HCT116 (cell line): Measurements from ENCODE around the gene SNRNP35. TPM values are rescaled to one million over a fixed set of nuclear protein-coding genes. Genes with fewer than 3 reads are reported as not detected.

Experiments
- ATAC-seq: fragments of 200-7000 bp; cut with Tn5 transposase; 2 replicates; pipeline ENCODE4 v1.9.1; 2020; ENCODE audit warnings: mild to moderate bottlenecking, moderate library complexity
- BruUV-seq: library from RNA; stranded (reverse); fragments of 400-500 nt; replicated peaks from 2 replicates; lab custom pipeline; 2021; lab: Mats Ljungman, UMichigan
- CTCF ChIA-PET: fragments of 300-600 bp; sonication (Branson Sonifier 250); formaldehyde crosslinking; loops from one replicate; lab custom pipeline; 2021; ENCODE audit warnings: antibody characterized with exemption; lab: Charles Lee
- POLR2A ChIA-PET: fragments of 300-600, 350-600 bp; sonication (Branson Sonifier 250); formaldehyde crosslinking; loops from one replicate; lab custom pipeline; 2021; ENCODE audit warnings: antibody characterized with exemption; lab: Charles Lee
- RAD21 ChIA-PET, 2 experiments: fragments of 300-600 bp; sonication (Branson Sonifier 250); formaldehyde crosslinking; loops; one replicate each; lab custom pipeline; 2023; ENCODE audit warnings: low total read pairs in 2 of 2; ENCODE audit not compliant: uncharacterized antibody in 2 of 2, unreplicated experiment in 2 of 2, low non-redundant PET in 1 of 2; lab: Charles Lee
- DNase-seq: peaks from one replicate; pipeline ENCODE4 v3.0.0-alpha.2; 2010; ENCODE audit warnings: low read depth, low spot score
- H2AFZ ChIP-seq: fragments of 200-600 bp; shearing (Covaris generic), sonication (generic); 2 replicates; pipeline ENCODE4 v1.6.1; 2017; ENCODE audit warnings: low read depth, mixed run types, mixed read lengths, antibody characterized with exemption, low read length; ENCODE audit not compliant: poor library complexity, severe bottlenecking
- H3K27ac ChIP-seq: 2 replicates; pipeline ENCODE4 v1.5.1; 2012; ENCODE audit warnings: low read depth, low read length
- H3K27me3 ChIP-seq: fragments of 200-600 bp; sonication (generic); 2 replicates; pipeline ENCODE4 v1.6.1; 2016; ENCODE audit warnings: mixed run types, low read length, mixed read lengths; ENCODE audit not compliant: insufficient read depth
- H3K36me3 ChIP-seq, 2 experiments: fragments of 200-500 bp in 1 of 2; fragments of 200-600 bp in 1 of 2; sonication (Bioruptor generic) in 1 of 2; sonication (generic) in 1 of 2; 2 replicates each; pipeline versions ENCODE4 v1.5.1 to v1.6.1; 2014 to 2016; ENCODE audit warnings: low read length in 2 of 2, inconsistent platforms in 1 of 2, mixed read lengths in 1 of 2, mixed run types in 1 of 2; ENCODE audit not compliant: insufficient read depth in 2 of 2, control insufficient read depth in 1 of 2
- H3K4me1 ChIP-seq, 2 experiments: fragments of 200-600 bp in 1 of 2; sonication (generic) in 1 of 2; 2 replicates each; pipeline versions ENCODE4 v1.5.1 to v1.6.1; 2012 to 2017; ENCODE audit warnings: low read length in 2 of 2, inconsistent platforms in 1 of 2, mild to moderate bottlenecking in 1 of 2, mixed read lengths in 1 of 2, mixed run types in 1 of 2, moderate library complexity in 1 of 2; ENCODE audit not compliant: insufficient read depth in 2 of 2, control insufficient read depth in 1 of 2
- H3K4me2 ChIP-seq: fragments of 200-600 bp; sonication (generic); 2 replicates; pipeline ENCODE4 v1.6.1; 2017; ENCODE audit warnings: mixed run types, low read length, mixed read lengths
- H3K4me3 ChIP-seq, 2 experiments: fragments of 200-600 bp in 1 of 2; sonication (generic) in 1 of 2; replicated peaks in 1 of 2; 2 replicates each; pipeline ENCODE4 v1.5.1; 2011 to 2016; ENCODE audit warnings: low read length in 2 of 2, control low read depth in 1 of 2, low read depth in 1 of 2, mild to moderate bottlenecking in 1 of 2, mixed read lengths in 1 of 2, mixed run types in 1 of 2
- H3K79me2 ChIP-seq: fragments of 200-600 bp; sonication (generic); 2 replicates; pipeline ENCODE4 v1.6.1; 2017; ENCODE audit warnings: mild to moderate bottlenecking, mixed run types, low read length, moderate library complexity, mixed read lengths; ENCODE audit not compliant: insufficient read depth
- H3K9ac ChIP-seq: fragments of 200-600 bp; sonication (generic); 2 replicates; pipeline ENCODE4 v1.6.1; 2016; ENCODE audit warnings: low read length, mixed read lengths
- H3K9me2 ChIP-seq: fragments of 200-600 bp; sonication (generic), shearing (Covaris generic); 2 replicates; pipeline ENCODE4 v1.6.1; 2017; ENCODE audit warnings: mixed run types, mild to moderate bottlenecking, moderate library complexity; ENCODE audit not compliant: insufficient read depth
- H3K9me3 ChIP-seq, 2 experiments: fragments of 200-500 bp in 1 of 2; fragments of 200-600 bp in 1 of 2; sonication (Bioruptor generic) in 1 of 2; sonication (generic) in 1 of 2; 2 replicates each; pipeline ENCODE4 v1.6.1; 2014 to 2017; ENCODE audit warnings: low read length in 2 of 2, mixed read lengths in 2 of 2, inconsistent platforms in 1 of 2, low read depth in 1 of 2, mild to moderate bottlenecking in 1 of 2, mixed run types in 1 of 2, moderate library complexity in 1 of 2; ENCODE audit not compliant: control insufficient read depth in 1 of 2, insufficient read depth in 1 of 2
- H4K20me1 ChIP-seq: fragments of 200-600 bp; sonication (generic), shearing (Covaris generic); 2 replicates; pipeline ENCODE4 v1.6.1; 2017; ENCODE audit warnings: mixed run types, mild to moderate bottlenecking, moderate library complexity; ENCODE audit not compliant: insufficient read depth
- ELF1 ChIP-seq: IDR thresholded peaks from 2 replicates; pipeline ENCODE4 v1.6.1; 2012; ENCODE audit warnings: low read depth, borderline replicate concordance
- EZH2 ChIP-seq: fragments of 200-600 bp; sonication (generic); IDR thresholded peaks from 2 replicates; pipeline ENCODE4 v1.6.1; 2017; ENCODE audit warnings: antibody characterized with exemption, mixed run types
- FOSL1 ChIP-seq: IDR thresholded peaks from 2 replicates; pipeline ENCODE4 v1.6.1; 2012; ENCODE audit warnings: low read depth
- JUND ChIP-seq: IDR thresholded peaks from 2 replicates; pipeline ENCODE4 v1.6.1; 2012
- SP1 ChIP-seq: IDR thresholded peaks from 2 replicates; pipeline ENCODE4 v1.6.1; 2012; ENCODE audit warnings: low read depth
- TCF7L2 ChIP-seq: IDR thresholded peaks from 2 replicates; pipeline ENCODE4 v1.7.0; 2011; ENCODE audit warnings: borderline replicate concordance, inconsistent platforms; ENCODE audit not compliant: insufficient read depth, insufficient read length; ENCODE audit errors: extremely low read depth
- intact Hi-C: fragments of 100-400 bp; cut with micrococcal nuclease; formaldehyde crosslinking; loops from 2 replicates; pipeline ENCODE4 v1.10.0; 2022
- total RNA-seq: library from RNA; stranded (reverse); gene quantifications from one replicate; pipeline ENCODE4 v1.2.1, GENCODE V29; 2021; ENCODE audit not compliant: unreplicated experiment
- TF ChIP-seq, protein P1 (sequence below): IDR thresholded peaks from 2 replicates; pipeline ENCODE4 v1.6.1; 2011; ENCODE audit warnings: mild to moderate bottlenecking, low read length, moderate library complexity; ENCODE audit not compliant: insufficient replicate concordance; ENCODE audit errors: extremely low read depth
- TF ChIP-seq, protein P2 (sequence below): IDR thresholded peaks from 2 replicates; pipeline ENCODE4 v1.6.1; 2012; ENCODE audit warnings: low read depth
- TF ChIP-seq, protein P3 (sequence below): IDR thresholded peaks from 2 replicates; pipeline ENCODE4 v1.6.1; 2012

The SNRNP35 gene
- total RNA-seq, 1 experiment from 2014 or later: 12.4 TPM

DNA sequence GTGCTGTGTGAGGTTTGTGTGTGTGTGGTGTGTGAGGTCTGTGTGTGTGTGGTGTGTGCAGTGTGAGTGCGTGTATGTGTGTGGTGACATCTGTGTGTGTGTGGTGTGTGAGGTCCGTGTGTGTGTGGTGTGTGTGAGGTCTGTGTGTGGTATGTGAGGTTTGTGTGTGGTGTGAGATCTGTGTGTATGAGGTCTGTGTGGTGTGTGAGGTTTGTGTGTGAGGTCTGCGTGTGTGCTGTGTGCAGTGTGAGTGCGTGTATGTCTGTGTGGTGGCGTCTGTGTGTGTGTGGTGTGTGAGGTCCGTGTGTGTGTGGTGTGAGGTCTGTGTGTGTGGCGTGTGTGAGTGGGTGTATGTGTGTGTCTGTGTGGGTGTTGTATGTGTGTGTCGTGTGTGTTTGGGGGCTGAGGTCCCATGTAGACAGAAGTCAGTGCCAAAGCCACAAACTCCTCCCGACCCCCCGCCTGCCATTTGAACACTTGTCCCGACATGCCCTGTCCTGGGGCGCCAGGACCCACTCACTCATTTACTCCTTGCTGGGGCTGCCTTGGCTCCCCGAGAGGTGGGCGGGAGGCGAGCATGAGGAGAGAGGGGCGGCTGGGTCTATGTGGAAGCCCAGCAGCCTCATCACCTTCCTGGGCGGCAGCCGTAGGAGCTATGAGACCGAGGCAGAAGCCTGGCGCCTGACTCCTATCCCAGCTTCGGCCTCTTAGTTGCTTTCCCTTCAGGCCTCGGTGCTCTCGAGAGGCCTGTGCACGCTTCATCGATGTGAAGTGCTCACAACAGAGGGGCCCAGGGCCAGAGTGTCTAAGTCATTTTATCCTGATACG is 55.1 kb downstream of the SNRNP35 start:
- no peak for ATAC-seq
- intact Hi-C loops: no loop called here
- POLR2A ChIA-PET: no interaction called here
- Histone ChIP-seq H2AFZ (no peak overlapping the region), H3K9me3 (no peaks in the 10 kb centered on the region), H3K4me1 (peaks cover 14 to 16% of the 10 kb centered on the region in 2 experiments)
- no peak for TF ChIP-seq JUND
- TF ChIP-seq, protein P1, sequence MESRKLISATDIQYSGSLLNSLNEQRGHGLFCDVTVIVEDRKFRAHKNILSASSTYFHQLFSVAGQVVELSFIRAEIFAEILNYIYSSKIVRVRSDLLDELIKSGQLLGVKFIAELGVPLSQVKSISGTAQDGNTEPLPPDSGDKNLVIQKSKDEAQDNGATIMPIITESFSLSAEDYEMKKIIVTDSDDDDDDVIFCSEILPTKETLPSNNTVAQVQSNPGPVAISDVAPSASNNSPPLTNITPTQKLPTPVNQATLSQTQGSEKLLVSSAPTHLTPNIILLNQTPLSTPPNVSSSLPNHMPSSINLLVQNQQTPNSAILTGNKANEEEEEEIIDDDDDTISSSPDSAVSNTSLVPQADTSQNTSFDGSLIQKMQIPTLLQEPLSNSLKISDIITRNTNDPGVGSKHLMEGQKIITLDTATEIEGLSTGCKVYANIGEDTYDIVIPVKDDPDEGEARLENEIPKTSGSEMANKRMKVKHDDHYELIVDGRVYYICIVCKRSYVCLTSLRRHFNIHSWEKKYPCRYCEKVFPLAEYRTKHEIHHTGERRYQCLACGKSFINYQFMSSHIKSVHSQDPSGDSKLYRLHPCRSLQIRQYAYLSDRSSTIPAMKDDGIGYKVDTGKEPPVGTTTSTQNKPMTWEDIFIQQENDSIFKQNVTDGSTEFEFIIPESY: no peak
- no peak for TF ChIP-seq ELF1
- TF ChIP-seq FOSL1: no peak
- no peak for TF ChIP-seq TCF7L2
- TF ChIP-seq, protein P2, sequence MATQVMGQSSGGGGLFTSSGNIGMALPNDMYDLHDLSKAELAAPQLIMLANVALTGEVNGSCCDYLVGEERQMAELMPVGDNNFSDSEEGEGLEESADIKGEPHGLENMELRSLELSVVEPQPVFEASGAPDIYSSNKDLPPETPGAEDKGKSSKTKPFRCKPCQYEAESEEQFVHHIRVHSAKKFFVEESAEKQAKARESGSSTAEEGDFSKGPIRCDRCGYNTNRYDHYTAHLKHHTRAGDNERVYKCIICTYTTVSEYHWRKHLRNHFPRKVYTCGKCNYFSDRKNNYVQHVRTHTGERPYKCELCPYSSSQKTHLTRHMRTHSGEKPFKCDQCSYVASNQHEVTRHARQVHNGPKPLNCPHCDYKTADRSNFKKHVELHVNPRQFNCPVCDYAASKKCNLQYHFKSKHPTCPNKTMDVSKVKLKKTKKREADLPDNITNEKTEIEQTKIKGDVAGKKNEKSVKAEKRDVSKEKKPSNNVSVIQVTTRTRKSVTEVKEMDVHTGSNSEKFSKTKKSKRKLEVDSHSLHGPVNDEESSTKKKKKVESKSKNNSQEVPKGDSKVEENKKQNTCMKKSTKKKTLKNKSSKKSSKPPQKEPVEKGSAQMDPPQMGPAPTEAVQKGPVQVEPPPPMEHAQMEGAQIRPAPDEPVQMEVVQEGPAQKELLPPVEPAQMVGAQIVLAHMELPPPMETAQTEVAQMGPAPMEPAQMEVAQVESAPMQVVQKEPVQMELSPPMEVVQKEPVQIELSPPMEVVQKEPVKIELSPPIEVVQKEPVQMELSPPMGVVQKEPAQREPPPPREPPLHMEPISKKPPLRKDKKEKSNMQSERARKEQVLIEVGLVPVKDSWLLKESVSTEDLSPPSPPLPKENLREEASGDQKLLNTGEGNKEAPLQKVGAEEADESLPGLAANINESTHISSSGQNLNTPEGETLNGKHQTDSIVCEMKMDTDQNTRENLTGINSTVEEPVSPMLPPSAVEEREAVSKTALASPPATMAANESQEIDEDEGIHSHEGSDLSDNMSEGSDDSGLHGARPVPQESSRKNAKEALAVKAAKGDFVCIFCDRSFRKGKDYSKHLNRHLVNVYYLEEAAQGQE: no peak
- TF ChIP-seq SP1: no peak
- TF ChIP-seq, protein P3, sequence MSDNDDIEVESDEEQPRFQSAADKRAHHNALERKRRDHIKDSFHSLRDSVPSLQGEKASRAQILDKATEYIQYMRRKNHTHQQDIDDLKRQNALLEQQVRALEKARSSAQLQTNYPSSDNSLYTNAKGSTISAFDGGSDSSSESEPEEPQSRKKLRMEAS: no peak
- no peak for TF ChIP-seq EZH2
- TF ChIP-seq, all 23 proteins: peak for 0
- ChIA-PET RAD21 (no interaction called here), CTCF (no interaction called here)
- H3K36me3 ChIP-seq: peaks cover 17 to 27% of the 10 kb centered on the region in 2 experiments
- BruUV-seq: no TSS peak
- no peak for DNase-seq
- no peaks in the 10 kb centered on the region for H3K27me3 ChIP-seq
- no peaks in the 10 kb centered on the region for H4K20me1 ChIP-seq
- no peak overlapping the region for H3K4me2 ChIP-seq
- H3K4me3 ChIP-seq: no peak overlapping the region
- no peak overlapping the region for H3K9ac ChIP-seq
- H3K27ac ChIP-seq: peak overlapping the region; percentile 42; the same call in 1 of the 2 replicates
- H3K79me2 ChIP-seq: no peaks in the 10 kb centered on the region
- H3K9me2 ChIP-seq: no peaks in the 10 kb centered on the region
